Amygdala (tissue), 56 donors: ENCODE measurements around the gene BCAR3.

Experiments
- DNase-seq, 56 donors: peaks; one replicate each; lab custom pipeline; 2025; lab: John Stamatoyannopoulos, UW

Gene BCAR3

GRCh38 chr1:93620172-93620840 is 61.3 kb downstream of the BCAR3 start:
- DNase-seq: no peak

GRCh38 chr1:93619507-93620171 is 62.0 kb downstream of the BCAR3 start:
- no peak for DNase-seq

GRCh38 chr1:93617670-93618499 is 63.8 kb downstream of the BCAR3 start:
- DNase-seq: no peak

GRCh38 chr1:93616996-93617669 is 64.5 kb downstream of the BCAR3 start:
- peak in 40 of 56 donors; percentile 16 to 82 (median 51) for DNase-seq

- DNase-seq: peak in 4 of 56 donors; percentile 21 to 69 (median 58)
Observed at GRCh38 chr1:93616221-93616995, 65.2 kb downstream of the BCAR3 start.

- no peak for DNase-seq
Observed at GRCh38 chr1:93615582-93616150, 66.0 kb downstream of the BCAR3 start.

GRCh38 chr1:93614986-93615581 is 66.6 kb downstream of the BCAR3 start:
- no peak for DNase-seq

GRCh38 chr1:93614541-93614940 is 67.1 kb downstream of the BCAR3 start:
- no peak for DNase-seq

- peak in 12 of 56 donors; percentile 10 to 50 (median 30) for DNase-seq
Observed at GRCh38 chr1:93613898-93614297, 67.7 kb downstream of the BCAR3 start.

- DNase-seq: no peak
Observed at GRCh38 chr1:93612510-93612909, 69.1 kb downstream of the BCAR3 start.

GRCh38 chr1:93611668-93612067 is 70.0 kb downstream of the BCAR3 start:
- no peak for DNase-seq

- DNase-seq: no peak
Observed at GRCh38 chr1:93609536-93609935, 72.1 kb downstream of the BCAR3 start.

- DNase-seq: no peak
Observed at GRCh38 chr1:93608187-93609109, 73.2 kb downstream of the BCAR3 start.

- peak in 2 of 56 donors; percentile 14 to 15 for DNase-seq
Observed at GRCh38 chr1:93607814-93608186, 73.8 kb downstream of the BCAR3 start.

- DNase-seq: peak in 1 of 56 donors; percentile 33
Observed at GRCh38 chr1:93605812-93606512, 75.7 kb downstream of the BCAR3 start.

- DNase-seq: no peak
Observed at GRCh38 chr1:93605026-93605568, 76.5 kb downstream of the BCAR3 start.

GRCh38 chr1:93604411-93604810 is 77.2 kb downstream of the BCAR3 start:
- DNase-seq: no peak
